Thoracic aorta (tissue), 2 donors: ENCODE results near the gene IQCE. TPM values are rescaled to one million over a fixed set of nuclear protein-coding genes. Genes with fewer than 3 reads are reported as not detected.

ENCODE experiments used
- ATAC-seq: fragments of 150-250 bp; one replicate; pipeline ENCODE4 v1.8.0; 2017; ENCODE audit warnings: low read depth; ENCODE audit not compliant: insufficient number of reproducible peaks, low FRiP score
- DNase-seq: peaks from one replicate; pipeline ENCODE4 v3.0.0-alpha.2; 2020; ENCODE audit warnings: low spot score
- H3K27ac ChIP-seq, 2 donors: fragments of 200-600 bp; sonication (generic); 1 replicate in 1 of 2; 2 replicates in 1 of 2; pipeline ENCODE4 v1.5.1; 2016; ENCODE audit warnings: mild to moderate bottlenecking in 2 of 2, moderate library complexity in 2 of 2
- H3K27me3 ChIP-seq: fragments of 200-600 bp; sonication (generic); replicated peaks from 2 replicates; pipeline ENCODE4 v1.6.0; 2016; ENCODE audit warnings: mild to moderate bottlenecking; ENCODE audit not compliant: insufficient read depth
- H3K36me3 ChIP-seq: fragments of 200-600 bp; sonication (generic); one replicate; pipeline ENCODE4 v1.5.1; 2016
- H3K4me1 ChIP-seq, 2 donors: fragments of 200-600 bp; sonication (generic); 1 replicate in 1 of 2; 2 replicates in 1 of 2; pipeline versions ENCODE4 v1.5.1 to v1.6.0; 2016; ENCODE audit warnings: low read depth in 2 of 2, mild to moderate bottlenecking in 1 of 2; ENCODE audit not compliant: control insufficient read depth in 1 of 2
- H3K4me3 ChIP-seq: fragments of 200-600 bp; sonication (generic); 2 replicates; pipeline ENCODE4 v1.5.1; 2016; ENCODE audit warnings: mild to moderate bottlenecking
- H3K9me3 ChIP-seq: fragments of 200-600 bp; sonication (generic); 2 replicates; pipeline ENCODE4 v1.5.1; 2016
- total RNA-seq, 2 donors: library from RNA; depleted of rRNA; stranded (reverse); fragments of >200 nt; gene quantifications; one replicate each; pipeline versions ENCODE4 v1.1.0 to v1.2.3, GENCODE V29; 2016
- TF ChIP-seq, protein P1 (sequence below): fragments of 200-600 bp; sonication (generic); IDR thresholded peaks from one replicate; pipeline ENCODE4 v1.5.1; 2019; ENCODE audit warnings: antibody characterized with exemption

IQCE gene
- total RNA-seq, 2 donors from 2014 or later, result 10.6 to 40.1 TPM

DNA sequence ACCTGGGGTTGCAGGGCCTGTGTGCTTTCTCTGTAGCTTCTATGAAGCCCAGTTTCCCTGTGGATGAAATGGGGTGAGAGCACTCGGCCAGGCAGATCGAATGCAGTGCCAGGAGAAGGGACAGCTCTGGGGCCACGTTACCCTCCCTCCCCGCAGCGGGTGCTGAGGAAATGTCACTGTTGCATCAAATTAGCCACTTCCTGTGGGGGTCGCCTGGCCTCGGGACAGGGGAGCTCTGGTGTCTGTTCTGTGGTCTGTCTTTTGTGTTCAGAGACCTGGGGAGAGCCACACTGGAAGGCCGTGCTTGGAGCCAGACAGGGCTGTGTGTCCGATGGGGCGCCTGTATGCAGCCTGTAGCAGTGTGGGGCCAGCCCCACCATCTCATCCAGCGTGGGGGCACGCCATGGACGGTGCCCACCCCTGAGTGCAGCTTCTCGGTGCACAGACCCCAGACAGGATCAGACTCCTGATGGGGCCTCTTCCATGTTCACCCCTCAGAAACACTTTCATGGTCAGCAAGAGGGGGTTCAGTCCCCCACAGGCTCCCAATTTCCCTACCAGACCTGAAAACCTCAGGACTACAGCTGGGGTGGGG is 86.6 kb downstream of the IQCE start:
- no peak overlapping the region for H3K27ac ChIP-seq
- TF ChIP-seq, protein P1, sequence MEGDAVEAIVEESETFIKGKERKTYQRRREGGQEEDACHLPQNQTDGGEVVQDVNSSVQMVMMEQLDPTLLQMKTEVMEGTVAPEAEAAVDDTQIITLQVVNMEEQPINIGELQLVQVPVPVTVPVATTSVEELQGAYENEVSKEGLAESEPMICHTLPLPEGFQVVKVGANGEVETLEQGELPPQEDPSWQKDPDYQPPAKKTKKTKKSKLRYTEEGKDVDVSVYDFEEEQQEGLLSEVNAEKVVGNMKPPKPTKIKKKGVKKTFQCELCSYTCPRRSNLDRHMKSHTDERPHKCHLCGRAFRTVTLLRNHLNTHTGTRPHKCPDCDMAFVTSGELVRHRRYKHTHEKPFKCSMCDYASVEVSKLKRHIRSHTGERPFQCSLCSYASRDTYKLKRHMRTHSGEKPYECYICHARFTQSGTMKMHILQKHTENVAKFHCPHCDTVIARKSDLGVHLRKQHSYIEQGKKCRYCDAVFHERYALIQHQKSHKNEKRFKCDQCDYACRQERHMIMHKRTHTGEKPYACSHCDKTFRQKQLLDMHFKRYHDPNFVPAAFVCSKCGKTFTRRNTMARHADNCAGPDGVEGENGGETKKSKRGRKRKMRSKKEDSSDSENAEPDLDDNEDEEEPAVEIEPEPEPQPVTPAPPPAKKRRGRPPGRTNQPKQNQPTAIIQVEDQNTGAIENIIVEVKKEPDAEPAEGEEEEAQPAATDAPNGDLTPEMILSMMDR, result no peak
- H3K27me3 ChIP-seq, result no peaks in the 10 kb centered on the region
- ATAC-seq (no peak), DNase-seq (no peak)
- no peaks in the 10 kb centered on the region for H3K9me3 ChIP-seq
- peaks cover 17 to 29% of the 10 kb centered on the region in 2 donors for H3K4me1 ChIP-seq
- peaks cover 26% of the 10 kb centered on the region for H3K36me3 ChIP-seq
- H3K4me3 ChIP-seq, result no peak overlapping the region

GRCh38 chr7:2646336-2646679 is 87.5 kb downstream of the IQCE start:
- H3K27ac ChIP-seq, result no peak overlapping the region
- peaks cover 29% of the 10 kb centered on the region for H3K36me3 ChIP-seq
- no peak for DNase-seq
- H3K4me1 ChIP-seq, result peaks cover 9 to 19% of the 10 kb centered on the region in 2 donors
- no peak for ATAC-seq
- TF ChIP-seq, protein P1, result no peak
- no peaks in the 10 kb centered on the region for H3K9me3 ChIP-seq
- no peaks in the 10 kb centered on the region for H3K27me3 ChIP-seq
- H3K4me3 ChIP-seq, result no peak overlapping the region

DNA sequence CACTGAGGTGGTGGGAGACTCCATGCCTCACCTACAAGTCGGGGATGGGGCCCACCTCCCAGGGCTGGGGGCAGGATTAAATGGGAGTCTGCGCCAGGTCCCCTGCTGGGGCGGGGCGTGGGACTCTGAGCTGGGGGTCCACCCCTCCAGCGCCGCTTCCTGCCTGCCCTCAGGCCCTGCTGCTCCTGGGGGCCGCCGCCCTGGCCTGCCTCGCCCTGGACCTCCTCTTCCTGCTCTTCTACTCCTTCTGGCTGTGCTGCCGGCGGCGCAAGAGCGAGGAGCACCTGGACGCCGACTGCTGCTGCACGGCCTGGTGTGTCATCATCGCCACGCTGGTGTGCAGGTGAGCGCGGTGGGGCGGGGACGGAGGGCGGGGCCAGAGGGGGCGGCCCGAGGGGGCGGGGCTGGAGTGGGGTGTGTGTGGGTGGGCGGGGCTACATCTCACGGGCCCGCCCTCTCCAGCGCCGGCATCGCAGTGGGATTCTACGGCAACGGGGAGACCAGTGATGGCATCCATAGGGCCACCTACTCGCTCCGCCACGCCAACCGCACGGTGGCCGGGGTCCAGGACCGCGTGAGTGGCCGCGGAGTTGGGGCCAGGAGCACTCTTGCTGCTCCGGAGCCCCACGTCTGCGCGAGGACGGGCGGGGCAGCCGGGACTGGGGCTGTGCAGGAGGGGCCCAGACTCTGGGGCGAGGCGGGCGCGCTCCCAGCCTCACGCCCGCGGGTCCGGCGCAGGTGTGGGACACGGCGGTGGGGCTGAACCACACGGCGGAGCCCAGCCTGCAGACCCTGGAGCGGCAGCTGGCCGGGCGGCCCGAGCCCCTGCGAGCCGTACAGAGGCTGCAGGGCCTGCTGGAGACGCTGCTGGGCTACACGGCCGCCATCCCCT is 88.1 kb downstream of the IQCE start:
- DNase-seq, result no peak
- H3K4me3 ChIP-seq, result no peak overlapping the region
- H3K4me1 ChIP-seq, result peaks cover 6 to 15% of the 10 kb centered on the region in 2 donors
- H3K27me3 ChIP-seq, result no peaks in the 10 kb centered on the region
- no peaks in the 10 kb centered on the region for H3K9me3 ChIP-seq
- no peak overlapping the region for H3K27ac ChIP-seq
- no peak for ATAC-seq
- peaks cover 32% of the 10 kb centered on the region for H3K36me3 ChIP-seq
- TF ChIP-seq, protein P1, result no peak

DNA sequence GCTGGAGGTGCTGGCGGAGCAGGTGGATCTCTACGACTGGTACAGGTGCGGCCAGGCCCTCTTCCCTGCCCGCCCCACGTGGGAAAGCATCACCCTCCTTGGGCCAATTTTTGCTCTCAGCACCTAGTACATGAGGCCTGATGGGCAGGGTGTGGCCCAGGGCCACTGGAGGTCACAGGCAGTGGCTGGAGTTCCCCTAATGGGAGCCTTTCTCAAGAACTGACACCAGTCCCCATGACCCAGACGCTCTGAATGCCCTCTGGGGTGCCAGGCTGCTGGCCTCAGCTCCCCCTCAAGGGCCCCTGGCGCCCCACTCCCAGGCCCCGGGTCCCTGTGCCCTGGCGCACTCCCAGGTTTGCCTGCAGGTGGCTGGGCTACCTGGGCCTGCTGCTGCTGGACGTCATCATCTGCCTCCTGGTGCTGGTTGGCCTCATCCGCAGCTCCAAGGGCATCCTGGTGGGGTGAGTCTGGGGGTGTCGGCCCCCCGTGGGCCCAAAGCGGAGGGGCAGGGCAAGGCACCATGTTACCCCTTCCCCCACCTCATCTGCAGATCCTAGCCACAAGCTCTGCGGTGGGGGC is 88.9 kb downstream of the IQCE start:
- Histone ChIP-seq H3K36me3 (peaks cover 33% of the 10 kb centered on the region), H3K4me3 (no peak overlapping the region), H3K9me3 (no peaks in the 10 kb centered on the region), H3K27me3 (no peaks in the 10 kb centered on the region), H3K4me1 (peaks cover 3 to 10% of the 10 kb centered on the region in 2 donors), H3K27ac (no peak overlapping the region)
- no peak for DNase-seq
- ATAC-seq, result no peak
- TF ChIP-seq, protein P1, result no peak

DNA sequence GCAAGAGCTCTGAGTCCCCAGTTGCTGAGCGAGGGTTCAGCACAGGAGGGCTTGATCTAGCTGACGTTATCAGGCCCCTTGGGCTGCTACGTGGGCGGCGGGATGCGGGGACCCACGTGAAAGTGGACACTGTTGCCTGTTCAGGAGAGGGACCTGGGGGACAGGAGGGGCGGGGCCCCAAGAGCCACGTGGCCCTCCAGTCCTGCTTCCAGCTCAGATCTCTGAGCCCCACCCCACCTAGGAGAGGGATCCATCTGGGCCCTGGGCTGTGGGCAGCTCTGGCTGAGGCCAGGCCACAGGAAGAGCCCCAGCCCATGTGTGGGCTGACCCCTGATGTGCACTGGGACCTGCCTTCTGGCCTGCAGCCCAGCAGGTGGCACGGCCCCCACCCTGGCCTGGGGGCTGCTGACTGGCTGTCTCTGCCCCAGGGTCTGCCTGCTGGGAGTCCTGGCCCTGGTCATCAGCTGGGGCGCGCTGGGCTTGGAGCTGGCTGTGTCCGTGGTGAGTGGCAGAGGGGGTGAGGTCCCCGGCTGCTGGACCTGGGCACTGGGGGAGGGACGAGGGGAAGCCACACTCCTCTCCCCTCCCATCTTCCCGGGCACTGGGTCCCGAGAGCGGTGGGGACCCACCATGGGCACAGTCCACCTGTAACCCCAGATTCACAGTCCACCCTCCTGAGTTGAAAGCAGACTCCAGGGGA is 90.5 kb downstream of the IQCE start:
- DNase-seq (no peak), ATAC-seq (no peak)
- no peak overlapping the region for H3K4me3 ChIP-seq
- no peaks in the 10 kb centered on the region for H3K9me3 ChIP-seq
- H3K27me3 ChIP-seq, result no peaks in the 10 kb centered on the region
- no peak overlapping the region for H3K27ac ChIP-seq
- TF ChIP-seq, protein P1, result no peak
- H3K36me3 ChIP-seq, result peaks cover 33% of the 10 kb centered on the region
- peaks cover 3 to 9% of the 10 kb centered on the region in 2 donors for H3K4me1 ChIP-seq
